Ishikawa (cell line): Measurements from ENCODE around the gene LIX1.
A peak's percentile ranks its signal among the peaks of the same experiment; 100 is the strongest.

ENCODE experiments used
- CEBPB ChIP-seq: IDR thresholded peaks from 2 replicates; pipeline ENCODE4 v1.6.1; 2012
- CREB1 ChIP-seq: IDR thresholded peaks from 2 replicates; pipeline ENCODE4 v1.6.1; 2012; ENCODE audit warnings: low read depth
- EGR1 ChIP-seq: IDR thresholded peaks from 2 replicates; pipeline ENCODE4 v1.6.1; 2012
- EP300 ChIP-seq: IDR thresholded peaks from 2 replicates; pipeline ENCODE4 v1.6.1; 2012; ENCODE audit warnings: borderline replicate concordance
- FOXM1 ChIP-seq: IDR thresholded peaks from 2 replicates; pipeline ENCODE4 v1.6.1; 2012; ENCODE audit warnings: low read depth, borderline replicate concordance
- MAX ChIP-seq: IDR thresholded peaks from 2 replicates; pipeline ENCODE4 v1.6.1; 2012
- NFIC ChIP-seq: IDR thresholded peaks from 2 replicates; pipeline ENCODE4 v1.6.1; 2012
- RAD21 ChIP-seq: IDR thresholded peaks from 2 replicates; pipeline ENCODE4 v1.6.1; 2012; ENCODE audit warnings: low read depth
- REST ChIP-seq: IDR thresholded peaks from 2 replicates; pipeline ENCODE4 v1.6.1; 2012; ENCODE audit warnings: low read depth, mild to moderate bottlenecking
- TAF1 ChIP-seq: IDR thresholded peaks from 2 replicates; pipeline ENCODE4 v1.6.1; 2012; ENCODE audit warnings: low read depth, mild to moderate bottlenecking
- TCF12 ChIP-seq: IDR thresholded peaks from 2 replicates; pipeline ENCODE4 v1.6.1; 2012; ENCODE audit warnings: low read depth
- TEAD4 ChIP-seq: IDR thresholded peaks from 2 replicates; pipeline ENCODE4 v1.6.1; 2012
- USF1 ChIP-seq: IDR thresholded peaks from 2 replicates; pipeline ENCODE4 v1.6.1; 2012
- YY1 ChIP-seq: IDR thresholded peaks from 2 replicates; pipeline ENCODE4 v1.6.1; 2012; ENCODE audit warnings: low read depth
- ZBTB7A ChIP-seq: IDR thresholded peaks from 2 replicates; pipeline ENCODE4 v1.6.1; 2012; ENCODE audit warnings: low read depth

LIX1 gene

GRCh38 chr5:97165726-97166125 is 23.3 kb upstream of the LIX1 start:
- no peak for TF ChIP-seq EP300
- no peak for TF ChIP-seq TEAD4
- TF ChIP-seq RAD21, result no peak
- TF ChIP-seq EGR1, result no peak
- no peak for TF ChIP-seq CREB1
- TF ChIP-seq REST, result no peak

GRCh38 chr5:97164846-97165245 is 22.4 kb upstream of the LIX1 start:
- no peak for TF ChIP-seq USF1
- no peak for TF ChIP-seq REST
- no peak for TF ChIP-seq EP300
- TF ChIP-seq TCF12, result no peak
- no peak for TF ChIP-seq YY1
- no peak for TF ChIP-seq CREB1
- no peak for TF ChIP-seq TEAD4
- no peak for TF ChIP-seq CEBPB
- no peak for TF ChIP-seq MAX
- TF ChIP-seq RAD21, result no peak
- no peak for TF ChIP-seq NFIC
- no peak for TF ChIP-seq EGR1
- no peak for TF ChIP-seq FOXM1
- no peak for TF ChIP-seq TAF1
- TF ChIP-seq ZBTB7A, result no peak

GRCh38 chr5:97163790-97164285 is 21.4 kb upstream of the LIX1 start:
- TF ChIP-seq REST (no peak), CEBPB (no peak), EP300 (no peak), TAF1 (no peak), USF1 (no peak)

- TF ChIP-seq RAD21 (peak; percentile 35; the same call in 1 of the 2 replicates), REST (no peak)
These were observed 21.0 kb upstream of the LIX1 start for GRCh38 chr5:97163360-97163764.
